ENCODE data around the gene LRRC52. TPM values are rescaled to one million over a fixed set of nuclear protein-coding genes. Genes with fewer than 3 reads are reported as not detected.

Gene LRRC52
- total RNA-seq, 1 donor = not detected

- TF ChIP-seq CTCF (IDR thresholded peaks at IDR 0.05; ENCODE audit: insufficient read depth, low read length) = no peak
- no peak for DNase-seq (ENCODE audit: low read depth)
- no peak overlapping the region for H3K4me3 ChIP-seq (ENCODE audit: low read depth, low read length)
These were observed 1.2 kb upstream of the LRRC52 start for GRCh38 chr1:165542647-165543046.

- H3K4me3 ChIP-seq (ENCODE audit: low read depth, low read length) = no peak overlapping the region
- no peak for DNase-seq (ENCODE audit: low read depth)
- no peak for TF ChIP-seq CTCF (IDR thresholded peaks at IDR 0.05; ENCODE audit: insufficient read depth, low read length)
These were observed 1.2 kb downstream of the LRRC52 start for GRCh38 chr1:165544996-165545395.

GRCh38 chr1:165545974-165546373 lies 2.2 kb downstream of the LRRC52 start:
- H3K4me3 ChIP-seq (ENCODE audit: low read depth, low read length) = no peak overlapping the region
- TF ChIP-seq CTCF (IDR thresholded peaks at IDR 0.05; ENCODE audit: insufficient read depth, low read length) = no peak
- DNase-seq (ENCODE audit: low read depth) = no peak

- no peak overlapping the region for H3K4me3 ChIP-seq (ENCODE audit: low read depth, low read length)
These were observed 6.2 kb downstream of the LRRC52 start for GRCh38 chr1:165549973-165550372.

GRCh38 chr1:165551469-165551868 lies 7.7 kb downstream of the LRRC52 start:
- H3K4me3 ChIP-seq (ENCODE audit: low read depth, low read length) = no peak overlapping the region
- DNase-seq (ENCODE audit: low read depth) = no peak
- no peak for TF ChIP-seq CTCF (IDR thresholded peaks at IDR 0.05; ENCODE audit: insufficient read depth, low read length)

More at GRCh38 chr1:165549973-165550372, 6.2 kb downstream of the LRRC52 start:
- no peak for DNase-seq (ENCODE audit: low read depth)
- no peak for TF ChIP-seq CTCF (IDR thresholded peaks at IDR 0.05; ENCODE audit: insufficient read depth, low read length)

- TF ChIP-seq CTCF (IDR thresholded peaks at IDR 0.05; ENCODE audit: insufficient read depth, low read length) = no peak
- H3K4me3 ChIP-seq (ENCODE audit: low read depth, low read length) = no peak overlapping the region
- no peak for DNase-seq (ENCODE audit: low read depth)
These were observed 17.3 kb downstream of the LRRC52 start for GRCh38 chr1:165560883-165561656.

- H3K4me3 ChIP-seq (ENCODE audit: low read depth, low read length) = no peak overlapping the region
- peak; percentile 6 for DNase-seq (ENCODE audit: low read depth)
- TF ChIP-seq CTCF (IDR thresholded peaks at IDR 0.05; ENCODE audit: insufficient read depth, low read length) = no peak
These were observed 18.8 kb downstream of the LRRC52 start for GRCh38 chr1:165562571-165562970.
